ENCODE measurements around the gene PSMC3IP. TPM values are rescaled to one million over a fixed set of nuclear protein-coding genes. Genes with fewer than 3 reads are reported as not detected.
"Not testable (repeated sequence)": the region's sequence is repeated elsewhere in the genome, so short reads cannot be mapped to it uniquely, and the experiment has no call there.

Gene PSMC3IP
- total RNA-seq, 1 experiment from 2014 or later: 31.9 TPM

- intact Hi-C loops (cut with micrococcal nuclease; ENCODE audit: unreplicated experiment): no loop called here
- no peaks in the 10 kb centered on the region for H3K9me3 ChIP-seq (ENCODE audit: low read depth, low read length, poor library complexity, severe bottlenecking)
Measured at GRCh38 chr17:42547001-42547461, 30.5 kb downstream of the PSMC3IP start.

GRCh38 chr17:42545755-42546505 is 31.6 kb downstream of the PSMC3IP start:
- H3K4me1 ChIP-seq (ENCODE audit: insufficient read depth, low read length, poor library complexity, severe bottlenecking); H3K9me3 ChIP-seq (ENCODE audit: low read depth, low read length, poor library complexity, severe bottlenecking); intact Hi-C loops (cut with micrococcal nuclease; ENCODE audit: unreplicated experiment); POLR2A ChIA-PET (ENCODE audit: low non-redundant PET); H3K4me3 ChIP-seq (ENCODE audit: low read depth, low read length, poor library complexity, severe bottlenecking); BruUV-seq (replicated peaks); H3K27me3 ChIP-seq (replicated peaks; ENCODE audit: insufficient read depth, low read depth, low read length, poor library complexity); DNase-seq (ENCODE audit: low spot score); CTCF ChIA-PET; H3K27ac ChIP-seq (ENCODE audit: low read depth, low read length, poor library complexity, severe bottlenecking); H3K36me3 ChIP-seq (ENCODE audit: insufficient read depth, low read length, poor library complexity, severe bottlenecking): not testable (repeated sequence)

More at GRCh38 chr17:42547001-42547461, 30.5 kb downstream of the PSMC3IP start:
- Histone ChIP-seq H3K27me3 (replicated peaks; ENCODE audit: insufficient read depth, low read depth, low read length, poor library complexity) (no peaks in the 10 kb centered on the region), H3K27ac (ENCODE audit: low read depth, low read length, poor library complexity, severe bottlenecking) (no peak overlapping the region), H3K4me3 (ENCODE audit: low read depth, low read length, poor library complexity, severe bottlenecking) (no peak overlapping the region), H3K4me1 (ENCODE audit: insufficient read depth, low read length, poor library complexity, severe bottlenecking) (no peaks in the 10 kb centered on the region), H3K36me3 (ENCODE audit: insufficient read depth, low read length, poor library complexity, severe bottlenecking) (no peaks in the 10 kb centered on the region)
- TF ChIP-seq EZH2 (IDR thresholded peaks at IDR 0.05; ENCODE audit: borderline replicate concordance, low read depth, low read length, poor library complexity, severe bottlenecking) (no peak), CTCF (conservative IDR thresholded peaks at IDR 0.05; ENCODE audit: low read depth, low read length) (no peak)
- no TSS peak for BruUV-seq (replicated peaks)
- ChIA-PET POLR2A (ENCODE audit: low non-redundant PET) (no interaction called here), CTCF (no interaction called here)
- DNase-seq (ENCODE audit: low spot score): no peak

- no TSS peak for BruUV-seq (replicated peaks)
- no peak for DNase-seq (ENCODE audit: low spot score)
- POLR2A ChIA-PET (ENCODE audit: low non-redundant PET): no interaction called here
- H3K27ac ChIP-seq (ENCODE audit: low read depth, low read length, poor library complexity, severe bottlenecking): no peak overlapping the region
- no peaks in the 10 kb centered on the region for H3K36me3 ChIP-seq (ENCODE audit: insufficient read depth, low read length, poor library complexity, severe bottlenecking)
- no peaks in the 10 kb centered on the region for H3K9me3 ChIP-seq (ENCODE audit: low read depth, low read length, poor library complexity, severe bottlenecking)
- no peak overlapping the region for H3K4me3 ChIP-seq (ENCODE audit: low read depth, low read length, poor library complexity, severe bottlenecking)
- H3K27me3 ChIP-seq (replicated peaks; ENCODE audit: insufficient read depth, low read depth, low read length, poor library complexity): no peaks in the 10 kb centered on the region
- intact Hi-C loops (cut with micrococcal nuclease; ENCODE audit: unreplicated experiment): no loop called here
- no peaks in the 10 kb centered on the region for H3K4me1 ChIP-seq (ENCODE audit: insufficient read depth, low read length, poor library complexity, severe bottlenecking)
- TF ChIP-seq EZH2 (IDR thresholded peaks at IDR 0.05; ENCODE audit: borderline replicate concordance, low read depth, low read length, poor library complexity, severe bottlenecking) (no peak), CTCF (conservative IDR thresholded peaks at IDR 0.05; ENCODE audit: low read depth, low read length) (no peak)
- CTCF ChIA-PET: no interaction called here
Measured at GRCh38 chr17:42544874-42545283, 32.6 kb downstream of the PSMC3IP start.
